ENCODE results near the gene MS4A13.
A peak's percentile ranks its signal among the peaks of the same experiment; 100 is the strongest.

MS4A13 gene

GRCh38 chr11:60477035-60477445 lies 38.2 kb upstream of the MS4A13 start:
- H3K4me2 ChIP-seq (ENCODE audit: low read depth, low read length, poor library complexity, severe bottlenecking) = no peak overlapping the region
- H3K4me1 ChIP-seq (ENCODE audit: insufficient read depth, low read length, poor library complexity, severe bottlenecking) = no peaks in the 10 kb centered on the region
- H3K9me2 ChIP-seq (replicated peaks; ENCODE audit: low read depth, low read length) = no peaks in the 10 kb centered on the region
- H3K9me3 ChIP-seq (ENCODE audit: insufficient read depth, low read depth, low read length) = no peaks in the 10 kb centered on the region
- H3K9ac ChIP-seq (ENCODE audit: low read depth, low read length, poor library complexity, severe bottlenecking) = no peak overlapping the region
- no peak for TF ChIP-seq CTCF (conservative IDR thresholded peaks at IDR 0.05; ENCODE audit: low read length)
- H3K79me2 ChIP-seq (ENCODE audit: insufficient read depth, low read length) = no peaks in the 10 kb centered on the region
- no peaks in the 10 kb centered on the region for H4K20me1 ChIP-seq (ENCODE audit: insufficient read depth, low read length, poor library complexity, severe bottlenecking)
- H3F3A ChIP-seq (ENCODE audit: low read depth) = no peaks in the 10 kb centered on the region
- no peak overlapping the region for H3K4me3 ChIP-seq (ENCODE audit: low read length, poor library complexity, severe bottlenecking)
- no peaks in the 10 kb centered on the region for H3K27me3 ChIP-seq (ENCODE audit: insufficient read depth, low read length, poor library complexity, severe bottlenecking)
- H3K36me3 ChIP-seq (ENCODE audit: insufficient read depth, low read length) = no peaks in the 10 kb centered on the region
- H2AFZ ChIP-seq (ENCODE audit: low read length) = no peak overlapping the region

GRCh38 chr11:60482361-60482760 lies 32.8 kb upstream of the MS4A13 start:
- Histone ChIP-seq H3K4me2 (ENCODE audit: low read depth, low read length, poor library complexity, severe bottlenecking) (no peak overlapping the region), H3K79me2 (ENCODE audit: insufficient read depth, low read length) (no peaks in the 10 kb centered on the region), H3K36me3 (ENCODE audit: insufficient read depth, low read length) (no peaks in the 10 kb centered on the region), H3K4me3 (ENCODE audit: low read length, poor library complexity, severe bottlenecking) (no peak overlapping the region), H3F3A (ENCODE audit: low read depth) (no peaks in the 10 kb centered on the region), H3K9me3 (ENCODE audit: insufficient read depth, low read depth, low read length) (no peaks in the 10 kb centered on the region), H4K20me1 (ENCODE audit: insufficient read depth, low read length, poor library complexity, severe bottlenecking) (no peaks in the 10 kb centered on the region), H3K27me3 (ENCODE audit: insufficient read depth, low read length, poor library complexity, severe bottlenecking) (no peaks in the 10 kb centered on the region), H3K9me2 (replicated peaks; ENCODE audit: low read depth, low read length) (no peaks in the 10 kb centered on the region), H2AFZ (ENCODE audit: low read length) (peak overlapping the region; percentile 79), H3K4me1 (ENCODE audit: insufficient read depth, low read length, poor library complexity, severe bottlenecking) (peaks cover 10% of the 10 kb centered on the region), H3K9ac (ENCODE audit: low read depth, low read length, poor library complexity, severe bottlenecking) (no peak overlapping the region)
- TF ChIP-seq EZH2phosphoT487 (IDR thresholded peaks at IDR 0.05; ENCODE audit: borderline replicate concordance) (no peak), CTCF (conservative IDR thresholded peaks at IDR 0.05; ENCODE audit: low read length) (no peak)

DNA sequence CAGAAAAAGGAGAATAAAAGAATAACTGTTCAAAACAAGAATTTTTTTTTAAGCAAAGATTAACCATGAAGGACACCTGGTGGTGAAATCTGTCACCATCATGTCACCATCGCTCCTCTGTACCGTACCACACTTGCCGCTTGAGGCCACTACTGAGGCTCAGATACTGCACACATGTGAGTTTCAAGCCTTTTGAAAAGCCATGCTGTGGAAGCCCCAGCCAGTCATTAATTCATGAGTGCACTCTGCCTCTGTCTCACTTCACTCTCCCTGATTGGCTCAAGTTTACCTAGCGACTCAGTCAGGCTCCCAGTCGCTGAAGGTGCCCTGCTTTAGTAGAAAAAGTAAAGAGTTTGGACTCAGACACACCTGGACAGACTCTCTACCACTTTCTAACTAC lies 29.2 kb upstream of the MS4A13 start:
- H3K27me3 ChIP-seq (ENCODE audit: insufficient read depth, low read length, poor library complexity, severe bottlenecking) = no peaks in the 10 kb centered on the region
- no peaks in the 10 kb centered on the region for H3K9me3 ChIP-seq (ENCODE audit: insufficient read depth, low read depth, low read length)
- no peaks in the 10 kb centered on the region for H3K9me2 ChIP-seq (replicated peaks; ENCODE audit: low read depth, low read length)
- H3K4me3 ChIP-seq (ENCODE audit: low read length, poor library complexity, severe bottlenecking) = no peak overlapping the region
- H3K9ac ChIP-seq (ENCODE audit: low read depth, low read length, poor library complexity, severe bottlenecking) = no peak overlapping the region
- H3K36me3 ChIP-seq (ENCODE audit: insufficient read depth, low read length) = no peaks in the 10 kb centered on the region
- no peaks in the 10 kb centered on the region for H4K20me1 ChIP-seq (ENCODE audit: insufficient read depth, low read length, poor library complexity, severe bottlenecking)
- H3K4me2 ChIP-seq (ENCODE audit: low read depth, low read length, poor library complexity, severe bottlenecking) = no peak overlapping the region
- no peak for TF ChIP-seq EZH2phosphoT487 (IDR thresholded peaks at IDR 0.05; ENCODE audit: borderline replicate concordance)
- TF ChIP-seq CTCF (conservative IDR thresholded peaks at IDR 0.05; ENCODE audit: low read length) = peak; percentile 98
- H2AFZ ChIP-seq (ENCODE audit: low read length) = peak overlapping the region; percentile 47; the same call in 1 of the 2 replicates
- no peaks in the 10 kb centered on the region for H3F3A ChIP-seq (ENCODE audit: low read depth)
- H3K4me1 ChIP-seq (ENCODE audit: insufficient read depth, low read length, poor library complexity, severe bottlenecking) = peaks cover 10% of the 10 kb centered on the region
- no peaks in the 10 kb centered on the region for H3K79me2 ChIP-seq (ENCODE audit: insufficient read depth, low read length)

All from Loucy (cell line).